RWPE1 (cell line): ENCODE measurements around the gene PIK3C3.

ENCODE experiments used
- CTCF ChIA-PET: fragments of 350-600 bp; sonication (Branson Sonifier 250); formaldehyde crosslinking; extraction: SDS; loops from one replicate; lab custom pipeline; 2021; lab: Yijun Ruan, JAX
- POLR2A ChIA-PET: fragments of 400-600 bp; formaldehyde crosslinking; extraction: SDS; loops from one replicate; lab custom pipeline; 2020; ENCODE audit warnings: antibody characterized with exemption; ENCODE audit not compliant: low non-redundant PET; lab: Yijun Ruan, JAX
- DNase-seq: peaks from one replicate; pipeline ENCODE4 v3.0.0; 2012; ENCODE audit warnings: low spot score
- H3K27ac ChIP-seq: fragments of 450-650 bp; 2 replicates; pipeline ENCODE4 v1.5.1; 2017
- TF ChIP-seq, protein P1 (sequence below): fragments of 450-650 bp; conservative IDR thresholded peaks from 2 replicates; pipeline ENCODE4 v1.5.1; 2017; ENCODE audit warnings: low read depth, mild to moderate bottlenecking

Gene PIK3C3

DNA sequence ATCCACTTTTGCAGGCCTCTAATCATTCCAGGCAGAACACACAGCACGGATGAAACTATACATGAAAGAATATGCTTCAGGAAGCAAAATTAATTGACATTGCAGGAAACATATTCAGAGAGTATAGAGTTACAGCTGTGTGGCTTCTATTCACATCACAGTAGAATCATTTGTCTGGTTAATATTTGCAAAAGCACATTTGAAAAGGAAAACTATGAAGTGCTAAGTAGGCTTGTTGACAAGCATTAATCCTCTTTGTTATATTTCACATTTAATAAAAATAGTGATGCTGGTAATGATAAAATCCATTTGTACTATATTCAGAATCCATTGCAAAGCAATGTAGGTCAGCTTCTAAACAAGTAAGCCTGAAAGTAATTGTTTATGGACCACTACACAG lies 32.2 kb upstream of the PIK3C3 start:
- CTCF ChIA-PET, result no interaction called here
- POLR2A ChIA-PET, result no interaction called here
- TF ChIP-seq, protein P1, sequence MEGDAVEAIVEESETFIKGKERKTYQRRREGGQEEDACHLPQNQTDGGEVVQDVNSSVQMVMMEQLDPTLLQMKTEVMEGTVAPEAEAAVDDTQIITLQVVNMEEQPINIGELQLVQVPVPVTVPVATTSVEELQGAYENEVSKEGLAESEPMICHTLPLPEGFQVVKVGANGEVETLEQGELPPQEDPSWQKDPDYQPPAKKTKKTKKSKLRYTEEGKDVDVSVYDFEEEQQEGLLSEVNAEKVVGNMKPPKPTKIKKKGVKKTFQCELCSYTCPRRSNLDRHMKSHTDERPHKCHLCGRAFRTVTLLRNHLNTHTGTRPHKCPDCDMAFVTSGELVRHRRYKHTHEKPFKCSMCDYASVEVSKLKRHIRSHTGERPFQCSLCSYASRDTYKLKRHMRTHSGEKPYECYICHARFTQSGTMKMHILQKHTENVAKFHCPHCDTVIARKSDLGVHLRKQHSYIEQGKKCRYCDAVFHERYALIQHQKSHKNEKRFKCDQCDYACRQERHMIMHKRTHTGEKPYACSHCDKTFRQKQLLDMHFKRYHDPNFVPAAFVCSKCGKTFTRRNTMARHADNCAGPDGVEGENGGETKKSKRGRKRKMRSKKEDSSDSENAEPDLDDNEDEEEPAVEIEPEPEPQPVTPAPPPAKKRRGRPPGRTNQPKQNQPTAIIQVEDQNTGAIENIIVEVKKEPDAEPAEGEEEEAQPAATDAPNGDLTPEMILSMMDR, result no peak
- no peak overlapping the region for H3K27ac ChIP-seq
- DNase-seq, result no peak

DNA sequence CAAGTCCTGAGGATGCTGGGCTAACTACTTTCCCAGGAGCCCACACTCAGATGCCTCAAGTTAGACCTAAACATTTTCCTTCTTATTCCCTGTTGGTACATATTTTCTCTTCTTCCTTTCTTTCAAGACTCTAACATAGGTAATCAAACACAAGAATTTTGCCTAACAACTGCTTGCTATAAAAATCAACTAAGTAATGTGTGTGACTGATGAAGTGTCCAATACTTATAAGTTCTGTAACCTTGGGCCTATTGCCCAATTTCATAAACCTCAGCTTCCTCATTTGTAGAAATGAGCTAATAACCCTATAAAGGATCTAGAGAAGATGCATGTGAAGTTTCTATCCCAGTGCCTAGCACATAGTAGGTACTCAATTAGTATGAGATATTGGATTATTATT lies 31.6 kb upstream of the PIK3C3 start:
- POLR2A ChIA-PET, result no interaction called here
- no peak for DNase-seq
- H3K27ac ChIP-seq, result no peak overlapping the region
- CTCF ChIA-PET, result no interaction called here
- TF ChIP-seq, protein P1, result no peak

DNA sequence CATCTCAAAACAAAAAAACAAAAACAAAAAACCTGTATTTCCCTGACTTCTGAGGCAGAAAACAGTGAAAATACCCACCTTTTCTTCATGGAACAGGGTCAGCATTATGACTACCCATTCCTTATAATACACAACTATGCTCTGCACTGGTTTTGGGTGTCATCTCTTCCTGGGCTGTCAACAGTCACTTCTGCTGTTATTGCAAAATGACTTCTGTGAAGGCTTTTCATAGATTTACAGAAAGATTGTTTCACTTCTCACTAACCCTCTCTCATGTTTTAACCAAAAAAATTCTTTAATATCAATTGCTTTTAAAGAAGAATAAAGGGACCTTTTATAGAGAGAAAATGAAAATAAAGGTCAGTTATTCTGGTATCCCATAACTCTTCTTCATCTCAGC lies 26.5 kb upstream of the PIK3C3 start:
- no peak for DNase-seq
- POLR2A ChIA-PET, result no interaction called here
- TF ChIP-seq, protein P1, result no peak
- CTCF ChIA-PET, result interaction anchor here (0.7 kb wide), 1 partner anchor 55 kb away, joined by 5 read pairs; no protein-coding TSS in a partner anchor
- no peak overlapping the region for H3K27ac ChIP-seq

DNA sequence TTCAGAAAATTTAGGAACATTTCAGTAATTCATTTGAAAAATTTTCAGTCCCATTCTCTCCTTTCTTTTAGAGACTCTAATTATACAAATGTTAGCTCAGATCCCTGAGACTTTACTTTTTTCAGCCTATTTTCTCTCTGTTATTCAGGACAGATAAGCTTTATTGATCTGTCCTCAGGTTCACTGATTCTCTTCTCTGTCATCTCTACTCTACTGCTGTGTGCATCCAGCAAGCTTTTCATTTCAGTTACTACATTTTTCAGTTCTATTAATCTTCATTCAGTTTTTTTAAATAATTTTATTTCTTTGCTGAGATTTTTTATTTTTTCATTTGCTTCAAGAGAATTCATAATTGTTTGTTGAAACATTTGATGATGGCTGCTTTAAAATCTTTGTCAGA lies 22.1 kb upstream of the PIK3C3 start:
- TF ChIP-seq, protein P1, result no peak
- H3K27ac ChIP-seq, result no peak overlapping the region
- POLR2A ChIA-PET, result no interaction called here
- no peak for DNase-seq
- CTCF ChIA-PET, result no interaction called here

DNA sequence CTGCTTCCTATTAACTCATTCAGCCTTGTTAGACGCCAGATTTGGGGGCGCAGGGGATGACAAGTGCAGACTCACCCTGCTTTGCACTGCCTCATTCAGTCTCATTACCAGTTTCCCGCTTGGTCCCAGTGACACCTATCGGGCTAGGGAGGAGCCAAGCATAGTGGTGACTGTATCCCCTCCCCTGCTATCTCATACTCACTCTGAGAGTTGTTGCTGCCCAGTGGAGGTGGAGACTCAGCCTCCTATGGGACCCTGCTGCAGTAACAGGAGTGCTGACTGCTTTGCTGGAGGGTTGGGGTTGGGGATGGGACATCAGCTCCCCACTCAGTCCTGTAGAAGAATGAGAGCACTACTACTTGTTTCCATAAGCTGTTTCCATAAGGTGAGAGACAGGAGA lies 21.3 kb upstream of the PIK3C3 start:
- H3K27ac ChIP-seq, result no peak overlapping the region
- TF ChIP-seq, protein P1, result no peak
- CTCF ChIA-PET, result no interaction called here
- POLR2A ChIA-PET, result no interaction called here
- no peak for DNase-seq

DNA sequence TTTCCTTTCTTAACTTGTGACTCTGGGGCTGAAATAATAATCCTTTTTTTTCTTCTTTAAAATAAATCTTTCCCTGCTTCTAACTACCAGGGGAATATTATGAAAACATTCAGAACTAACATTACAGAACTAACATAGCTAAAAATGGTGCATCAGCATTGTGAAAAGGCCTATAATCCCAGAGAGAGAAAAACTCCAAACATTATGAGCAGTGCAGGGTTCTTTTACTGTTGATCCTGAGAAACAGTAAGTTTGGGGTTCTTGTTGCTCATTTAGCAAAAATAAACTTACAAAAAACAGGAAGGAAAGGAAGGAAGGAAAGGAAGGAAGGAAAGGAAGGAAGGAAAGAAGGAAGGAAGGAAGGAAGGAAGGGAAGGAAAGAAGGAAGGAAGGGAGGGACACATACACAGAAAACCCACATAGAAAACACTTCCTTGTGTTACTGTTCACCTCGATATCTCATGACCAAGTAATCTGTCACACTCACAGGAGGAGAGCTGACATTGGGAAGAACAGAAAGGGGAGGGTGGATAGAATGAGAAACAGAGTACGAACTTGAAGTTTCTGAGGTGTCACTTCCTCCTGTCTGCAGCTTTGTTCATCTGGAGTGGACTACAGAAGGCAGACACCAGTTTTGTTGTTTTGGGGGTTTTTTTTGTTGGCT lies 18.4 kb upstream of the PIK3C3 start:
- TF ChIP-seq, protein P1, result no peak

More for the DNA sequence above, 18.4 kb upstream of the PIK3C3 start:
- DNase-seq, result no peak
- ChIA-PET POLR2A (no interaction called here), CTCF (no interaction called here)
- no peak overlapping the region for H3K27ac ChIP-seq
